ENCODE data around the gene PAPPA. TPM values are rescaled to one million over a fixed set of nuclear protein-coding genes. Genes with fewer than 3 reads are reported as not detected.

The PAPPA gene
- total RNA-seq, 1 experiment from 2014 or later, result 0.05 TPM

DNA sequence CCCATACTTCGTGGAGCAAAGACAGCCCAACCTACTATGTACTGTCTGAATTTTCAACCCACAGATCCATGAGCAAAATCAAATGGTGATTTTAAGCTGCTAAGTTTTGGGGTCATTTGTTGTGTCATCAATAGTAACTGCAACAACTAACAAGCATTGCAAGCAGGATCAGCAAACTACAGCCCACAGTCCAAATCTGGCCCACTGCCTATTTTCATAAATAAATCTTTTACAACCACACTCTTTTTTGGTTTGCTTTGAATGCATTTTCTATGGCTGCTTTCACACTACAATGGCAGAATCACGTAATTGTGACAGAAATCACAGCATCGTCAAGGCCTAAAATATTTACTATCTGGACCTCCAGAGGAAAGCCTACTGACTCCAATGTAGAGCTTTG, 296.4 kb downstream of the PAPPA start:
- intact Hi-C loops (cut with micrococcal nuclease), result no loop called here
- BruUV-seq (replicated peaks), result no TSS peak
- no peaks in the 10 kb centered on the region for H3K79me2 ChIP-seq (ENCODE audit: insufficient read depth, low read length)
- H3K9ac ChIP-seq (ENCODE audit: low read length), result no peak overlapping the region
- no peak overlapping the region for H3K27ac ChIP-seq (ENCODE audit: low read depth, low read length)
- H3K4me2 ChIP-seq (ENCODE audit: low read length), result no peak overlapping the region
- ChIA-PET RAD21 (ENCODE audit: low non-redundant PET in 1 of 2, low total read pairs in 2 of 2, uncharacterized antibody in 2 of 2, unreplicated experiment in 2 of 2) (no interaction called here), POLR2A (no interaction called here), CTCF (no interaction called here)
- H3K36me3 ChIP-seq (ENCODE audit: control insufficient read depth in 1 of 2, insufficient read depth in 2 of 2, low read length in 2 of 2), result no peaks in the 10 kb centered on the region
- no peaks in the 10 kb centered on the region for H3K27me3 ChIP-seq (ENCODE audit: insufficient read depth, low read length)
- H3K4me3 ChIP-seq (replicated peaks in 1 of 2; ENCODE audit: low read depth in 1 of 2, low read length in 2 of 2), result no peak overlapping the region
- TF ChIP-seq SP1 (IDR thresholded peaks at IDR 0.05; ENCODE audit: low read depth), result no peak
- TF ChIP-seq, protein P1, sequence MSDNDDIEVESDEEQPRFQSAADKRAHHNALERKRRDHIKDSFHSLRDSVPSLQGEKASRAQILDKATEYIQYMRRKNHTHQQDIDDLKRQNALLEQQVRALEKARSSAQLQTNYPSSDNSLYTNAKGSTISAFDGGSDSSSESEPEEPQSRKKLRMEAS (IDR thresholded peaks at IDR 0.05), result no peak
- no peak for TF ChIP-seq POLR2A (IDR thresholded peaks at IDR 0.05; ENCODE audit: borderline replicate concordance, extremely low read depth, insufficient read depth, insufficient read length)
- TF ChIP-seq, protein P2, sequence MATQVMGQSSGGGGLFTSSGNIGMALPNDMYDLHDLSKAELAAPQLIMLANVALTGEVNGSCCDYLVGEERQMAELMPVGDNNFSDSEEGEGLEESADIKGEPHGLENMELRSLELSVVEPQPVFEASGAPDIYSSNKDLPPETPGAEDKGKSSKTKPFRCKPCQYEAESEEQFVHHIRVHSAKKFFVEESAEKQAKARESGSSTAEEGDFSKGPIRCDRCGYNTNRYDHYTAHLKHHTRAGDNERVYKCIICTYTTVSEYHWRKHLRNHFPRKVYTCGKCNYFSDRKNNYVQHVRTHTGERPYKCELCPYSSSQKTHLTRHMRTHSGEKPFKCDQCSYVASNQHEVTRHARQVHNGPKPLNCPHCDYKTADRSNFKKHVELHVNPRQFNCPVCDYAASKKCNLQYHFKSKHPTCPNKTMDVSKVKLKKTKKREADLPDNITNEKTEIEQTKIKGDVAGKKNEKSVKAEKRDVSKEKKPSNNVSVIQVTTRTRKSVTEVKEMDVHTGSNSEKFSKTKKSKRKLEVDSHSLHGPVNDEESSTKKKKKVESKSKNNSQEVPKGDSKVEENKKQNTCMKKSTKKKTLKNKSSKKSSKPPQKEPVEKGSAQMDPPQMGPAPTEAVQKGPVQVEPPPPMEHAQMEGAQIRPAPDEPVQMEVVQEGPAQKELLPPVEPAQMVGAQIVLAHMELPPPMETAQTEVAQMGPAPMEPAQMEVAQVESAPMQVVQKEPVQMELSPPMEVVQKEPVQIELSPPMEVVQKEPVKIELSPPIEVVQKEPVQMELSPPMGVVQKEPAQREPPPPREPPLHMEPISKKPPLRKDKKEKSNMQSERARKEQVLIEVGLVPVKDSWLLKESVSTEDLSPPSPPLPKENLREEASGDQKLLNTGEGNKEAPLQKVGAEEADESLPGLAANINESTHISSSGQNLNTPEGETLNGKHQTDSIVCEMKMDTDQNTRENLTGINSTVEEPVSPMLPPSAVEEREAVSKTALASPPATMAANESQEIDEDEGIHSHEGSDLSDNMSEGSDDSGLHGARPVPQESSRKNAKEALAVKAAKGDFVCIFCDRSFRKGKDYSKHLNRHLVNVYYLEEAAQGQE (IDR thresholded peaks at IDR 0.05; ENCODE audit: low read depth), result no peak
- no peak for TF ChIP-seq FOSL1 (IDR thresholded peaks at IDR 0.05; ENCODE audit: low read depth)
- TF ChIP-seq POLR2AphosphoS5 (IDR thresholded peaks at IDR 0.05; ENCODE audit: low read depth, low read length), result no peak
- no peak for TF ChIP-seq JUND (IDR thresholded peaks at IDR 0.05)
- no peak for TF ChIP-seq ZBTB33 (IDR thresholded peaks at IDR 0.05; ENCODE audit: extremely low read depth, insufficient replicate concordance, low read length)
- TF ChIP-seq ZFX (IDR thresholded peaks at IDR 0.05), result no peak
- TF ChIP-seq, protein P3, sequence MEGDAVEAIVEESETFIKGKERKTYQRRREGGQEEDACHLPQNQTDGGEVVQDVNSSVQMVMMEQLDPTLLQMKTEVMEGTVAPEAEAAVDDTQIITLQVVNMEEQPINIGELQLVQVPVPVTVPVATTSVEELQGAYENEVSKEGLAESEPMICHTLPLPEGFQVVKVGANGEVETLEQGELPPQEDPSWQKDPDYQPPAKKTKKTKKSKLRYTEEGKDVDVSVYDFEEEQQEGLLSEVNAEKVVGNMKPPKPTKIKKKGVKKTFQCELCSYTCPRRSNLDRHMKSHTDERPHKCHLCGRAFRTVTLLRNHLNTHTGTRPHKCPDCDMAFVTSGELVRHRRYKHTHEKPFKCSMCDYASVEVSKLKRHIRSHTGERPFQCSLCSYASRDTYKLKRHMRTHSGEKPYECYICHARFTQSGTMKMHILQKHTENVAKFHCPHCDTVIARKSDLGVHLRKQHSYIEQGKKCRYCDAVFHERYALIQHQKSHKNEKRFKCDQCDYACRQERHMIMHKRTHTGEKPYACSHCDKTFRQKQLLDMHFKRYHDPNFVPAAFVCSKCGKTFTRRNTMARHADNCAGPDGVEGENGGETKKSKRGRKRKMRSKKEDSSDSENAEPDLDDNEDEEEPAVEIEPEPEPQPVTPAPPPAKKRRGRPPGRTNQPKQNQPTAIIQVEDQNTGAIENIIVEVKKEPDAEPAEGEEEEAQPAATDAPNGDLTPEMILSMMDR (IDR thresholded peaks at IDR 0.05 in 2 of 3, conservative IDR thresholded peaks at IDR 0.05 in 1 of 3; ENCODE audit: borderline replicate concordance in 1 of 3, insufficient read depth in 1 of 3, low read depth in 2 of 3, low read length in 2 of 3), result no peak
- no peak for TF ChIP-seq SRF (IDR thresholded peaks at IDR 0.05; ENCODE audit: low read depth)
- no peak for TF ChIP-seq TCF7L2 (IDR thresholded peaks at IDR 0.05; ENCODE audit: borderline replicate concordance, extremely low read depth, insufficient read depth, insufficient read length)
- TF ChIP-seq YY1 (IDR thresholded peaks at IDR 0.05; ENCODE audit: extremely low read depth, insufficient replicate concordance, low read depth, low read length), result no peak
- DNase-seq (ENCODE audit: low read depth, low spot score) (no peak), ATAC-seq (no peak)
- H4K20me1 ChIP-seq (ENCODE audit: insufficient read depth), result no peaks in the 10 kb centered on the region
- no peaks in the 10 kb centered on the region for H3K9me3 ChIP-seq (ENCODE audit: control insufficient read depth in 1 of 2, insufficient read depth in 1 of 2, low read depth in 1 of 2, low read length in 2 of 2)
- no peaks in the 10 kb centered on the region for H3K4me1 ChIP-seq (ENCODE audit: control insufficient read depth in 1 of 2, insufficient read depth in 2 of 2, low read length in 2 of 2)
- H2AFZ ChIP-seq (ENCODE audit: low read depth, low read length, poor library complexity, severe bottlenecking), result no peak overlapping the region
- no peaks in the 10 kb centered on the region for H3K9me2 ChIP-seq (ENCODE audit: insufficient read depth)
